GM18498 (cell line): ENCODE results near the gene NRIP1.
A peak's percentile ranks its signal among the peaks of the same experiment; 100 is the strongest.

ENCODE experiments used
- ATAC-seq: cut with Tn5 transposase; IDR thresholded peaks from one replicate; pipeline ENCODE4 v1.9.1; 2021; ENCODE audit warnings: mild to moderate bottlenecking, moderate library complexity; ENCODE audit not compliant: unreplicated experiment

The NRIP1 gene, protein sequence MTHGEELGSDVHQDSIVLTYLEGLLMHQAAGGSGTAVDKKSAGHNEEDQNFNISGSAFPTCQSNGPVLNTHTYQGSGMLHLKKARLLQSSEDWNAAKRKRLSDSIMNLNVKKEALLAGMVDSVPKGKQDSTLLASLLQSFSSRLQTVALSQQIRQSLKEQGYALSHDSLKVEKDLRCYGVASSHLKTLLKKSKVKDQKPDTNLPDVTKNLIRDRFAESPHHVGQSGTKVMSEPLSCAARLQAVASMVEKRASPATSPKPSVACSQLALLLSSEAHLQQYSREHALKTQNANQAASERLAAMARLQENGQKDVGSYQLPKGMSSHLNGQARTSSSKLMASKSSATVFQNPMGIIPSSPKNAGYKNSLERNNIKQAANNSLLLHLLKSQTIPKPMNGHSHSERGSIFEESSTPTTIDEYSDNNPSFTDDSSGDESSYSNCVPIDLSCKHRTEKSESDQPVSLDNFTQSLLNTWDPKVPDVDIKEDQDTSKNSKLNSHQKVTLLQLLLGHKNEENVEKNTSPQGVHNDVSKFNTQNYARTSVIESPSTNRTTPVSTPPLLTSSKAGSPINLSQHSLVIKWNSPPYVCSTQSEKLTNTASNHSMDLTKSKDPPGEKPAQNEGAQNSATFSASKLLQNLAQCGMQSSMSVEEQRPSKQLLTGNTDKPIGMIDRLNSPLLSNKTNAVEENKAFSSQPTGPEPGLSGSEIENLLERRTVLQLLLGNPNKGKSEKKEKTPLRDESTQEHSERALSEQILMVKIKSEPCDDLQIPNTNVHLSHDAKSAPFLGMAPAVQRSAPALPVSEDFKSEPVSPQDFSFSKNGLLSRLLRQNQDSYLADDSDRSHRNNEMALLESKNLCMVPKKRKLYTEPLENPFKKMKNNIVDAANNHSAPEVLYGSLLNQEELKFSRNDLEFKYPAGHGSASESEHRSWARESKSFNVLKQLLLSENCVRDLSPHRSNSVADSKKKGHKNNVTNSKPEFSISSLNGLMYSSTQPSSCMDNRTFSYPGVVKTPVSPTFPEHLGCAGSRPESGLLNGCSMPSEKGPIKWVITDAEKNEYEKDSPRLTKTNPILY (N-terminal part only)

GRCh38 chr21:15064576-15065391, at the start of gene NRIP1:
TSS of gene NRIP1 (minus strand) at chr21:15065000. CDS start at chr21:14968192, 96,808 bp downstream.
- ATAC-seq, result peak; percentile 88

DNA sequence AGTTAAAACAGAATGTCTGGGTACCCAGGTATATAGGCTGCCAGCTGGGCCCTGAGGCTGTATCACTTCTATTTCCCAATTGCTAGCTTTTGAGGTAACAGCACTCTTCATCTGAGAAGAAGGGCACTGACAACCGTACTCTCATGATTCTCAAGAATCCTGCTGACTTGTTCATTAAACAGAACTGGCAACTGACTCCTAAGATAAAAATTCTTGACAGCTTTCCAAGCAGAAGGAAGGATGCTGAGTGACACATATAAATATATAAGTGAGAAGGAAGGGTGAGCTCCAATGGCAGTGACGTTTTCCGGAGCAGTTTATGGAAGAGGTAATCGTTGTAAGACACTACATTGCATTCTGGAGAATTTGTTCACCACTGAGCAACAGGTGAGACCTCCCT, 48.1 kb upstream of the NRIP1 start:
- ATAC-seq, result no peak

GRCh38 chr21:15108801-15109200, 44.0 kb upstream of the NRIP1 start:
- no peak for ATAC-seq

- no peak for ATAC-seq
Measured at GRCh38 chr21:15104470-15104869, 39.7 kb upstream of the NRIP1 start.

- no peak for ATAC-seq
Measured at GRCh38 chr21:15098908-15099307, 34.1 kb upstream of the NRIP1 start.

GRCh38 chr21:15098181-15098580, 33.4 kb upstream of the NRIP1 start:
- no peak for ATAC-seq

DNA sequence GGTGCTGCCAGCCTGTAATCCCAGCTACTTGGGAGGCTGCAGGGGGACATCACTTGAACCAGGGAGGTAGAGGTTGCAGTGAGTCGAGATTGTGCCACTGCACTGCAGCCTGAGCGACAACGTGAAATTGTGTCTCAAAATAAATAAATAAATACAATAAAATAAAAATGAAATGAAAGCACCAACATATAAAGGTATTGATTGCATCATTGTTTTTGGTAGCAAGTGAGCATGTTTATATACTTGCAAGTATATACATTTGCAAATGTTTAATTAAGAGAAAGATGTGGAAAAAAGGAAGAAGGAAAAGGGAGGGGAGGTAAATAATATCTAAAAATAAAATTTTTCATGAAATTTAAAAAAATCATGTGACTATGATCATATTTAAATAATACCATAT, 32.8 kb upstream of the NRIP1 start:
- ATAC-seq, result no peak

DNA sequence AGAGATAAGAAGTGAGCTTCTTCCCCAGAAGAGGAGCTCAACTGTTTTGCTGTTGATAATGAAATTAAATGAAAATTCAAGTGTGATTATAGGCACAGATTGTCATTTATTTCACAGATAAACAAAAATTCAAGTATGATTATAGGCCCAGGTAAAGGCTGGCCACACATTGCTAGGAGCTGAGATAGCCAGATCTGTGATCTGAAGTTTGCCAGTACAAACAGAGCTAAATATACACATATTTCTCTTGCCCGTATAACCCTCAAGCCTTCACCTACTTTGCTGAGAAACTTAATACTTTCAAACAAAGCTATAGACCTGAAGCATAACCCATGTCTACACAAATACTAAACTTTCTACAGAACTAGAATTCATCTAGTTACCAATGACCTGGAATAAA, 31.3 kb upstream of the NRIP1 start:
- no peak for ATAC-seq

DNA sequence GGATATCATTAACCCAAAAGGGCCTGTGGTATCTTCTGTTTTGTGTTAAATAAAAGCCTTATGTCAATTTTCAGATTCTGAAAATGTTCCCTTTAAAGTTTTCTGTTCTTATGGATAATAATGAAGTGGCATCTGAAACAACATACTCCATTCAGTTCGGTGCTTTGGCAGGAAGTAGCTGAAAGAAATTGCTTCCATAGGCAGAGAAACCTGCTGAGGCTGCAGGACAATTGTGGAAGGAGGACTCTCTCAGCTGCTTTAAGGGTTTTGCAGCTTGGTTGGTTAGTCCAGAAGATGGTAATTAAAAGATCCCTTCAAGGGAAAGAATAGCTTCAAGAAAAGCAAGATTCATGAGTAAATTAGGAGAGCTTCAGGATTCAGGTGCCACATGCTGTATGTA, 30.5 kb upstream of the NRIP1 start:
- no peak for ATAC-seq

DNA sequence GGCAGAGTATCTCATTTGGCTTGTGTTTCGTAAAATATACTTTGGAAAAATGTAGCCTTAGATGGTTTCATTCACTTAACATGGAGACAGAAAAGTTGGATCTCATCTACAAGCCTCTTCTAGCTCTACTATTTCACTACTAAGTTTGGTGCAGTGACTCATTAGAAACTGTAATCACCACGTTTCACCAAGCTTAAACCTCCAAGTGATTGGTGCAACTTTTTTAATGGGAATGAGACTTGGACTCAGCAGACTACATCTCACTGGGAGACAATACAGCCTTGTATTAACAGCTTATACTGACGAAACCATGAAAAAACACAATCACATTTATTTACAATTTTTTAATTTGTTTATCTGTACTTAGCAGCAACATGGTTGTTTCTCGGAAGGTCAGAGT, 29.9 kb upstream of the NRIP1 start:
- ATAC-seq, result no peak

- no peak for ATAC-seq
Measured at GRCh38 chr21:15093216-15093615, 28.4 kb upstream of the NRIP1 start.

DNA sequence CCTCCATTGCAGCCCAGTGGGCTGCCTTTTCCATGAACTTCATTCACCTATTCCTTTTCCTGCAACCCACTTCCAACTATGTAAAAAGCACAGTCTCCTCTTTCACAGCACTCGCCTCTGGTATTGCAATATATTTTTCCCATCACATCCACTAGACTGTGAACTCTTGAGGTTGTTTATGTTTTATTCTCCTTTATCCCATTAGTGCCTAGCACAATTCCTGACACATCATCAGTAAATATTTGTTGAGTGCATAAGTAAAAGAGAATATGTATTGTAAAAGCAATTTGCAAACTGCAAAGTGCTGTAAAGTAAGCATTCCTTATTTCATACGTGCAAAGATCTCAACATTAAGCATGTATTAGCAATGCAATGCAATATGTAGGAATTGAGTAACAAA, 27.9 kb upstream of the NRIP1 start:
- ATAC-seq, result no peak

- ATAC-seq, result no peak
Measured at GRCh38 chr21:15090390-15090789, 25.6 kb upstream of the NRIP1 start.

DNA sequence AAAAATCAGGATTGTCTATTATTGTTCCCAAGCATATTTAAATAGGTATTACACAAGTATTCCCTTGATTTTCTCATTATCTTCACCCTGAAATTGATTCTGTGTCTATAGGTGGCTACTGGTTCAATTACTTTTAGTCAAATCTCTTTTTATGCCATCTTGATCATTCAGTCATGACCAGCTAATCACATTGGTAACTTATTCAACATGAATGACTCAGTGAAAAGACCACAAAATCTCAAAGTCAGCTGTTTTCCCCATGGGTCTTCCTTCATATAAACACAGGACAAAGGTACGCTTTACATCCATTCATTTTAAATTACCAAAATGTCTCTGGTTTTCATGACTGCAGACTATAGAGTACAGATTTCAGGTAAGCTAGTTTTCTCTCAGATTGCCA, 23.7 kb upstream of the NRIP1 start:
- ATAC-seq, result no peak

DNA sequence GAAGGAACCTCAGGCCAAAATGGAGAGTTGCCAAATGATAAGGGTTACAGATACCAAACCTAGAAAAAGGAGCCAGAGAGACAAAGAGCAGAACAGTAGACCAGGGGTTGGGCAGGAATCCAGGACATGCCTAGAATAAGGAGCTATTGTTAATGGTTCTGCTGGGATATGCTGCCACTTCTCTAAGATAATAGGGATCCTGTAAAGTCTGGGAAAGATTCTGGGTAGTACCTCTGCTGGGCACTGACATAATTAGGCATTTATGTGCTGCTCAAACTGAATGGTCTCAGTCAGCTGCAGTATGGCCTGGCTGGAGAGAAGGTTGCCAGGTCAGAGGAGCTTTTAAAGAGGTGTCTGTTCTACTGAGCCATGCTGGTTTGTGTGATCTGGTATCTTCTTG, 19.9 kb upstream of the NRIP1 start:
- no peak for ATAC-seq

DNA sequence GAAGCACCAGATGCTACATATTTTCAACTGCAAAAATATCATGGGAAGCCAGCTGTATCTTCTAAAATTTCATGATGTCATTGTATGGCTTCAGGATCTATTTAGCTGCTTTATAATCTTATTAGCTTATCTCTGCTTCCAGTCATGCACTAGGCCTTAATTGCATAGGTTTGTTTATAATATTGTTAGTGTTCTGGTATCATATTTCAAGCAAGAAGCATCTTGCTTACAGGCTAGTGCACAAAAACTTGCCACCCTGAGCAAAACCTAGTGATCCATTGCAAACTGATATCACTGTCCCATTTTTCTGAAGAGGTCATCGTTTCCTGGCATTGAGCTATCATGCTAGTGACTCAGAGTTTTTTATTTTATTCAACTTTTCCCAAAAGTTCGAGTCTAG, 15.7 kb upstream of the NRIP1 start:
- no peak for ATAC-seq

- ATAC-seq, result no peak
Measured at GRCh38 chr21:15079269-15079668, 14.5 kb upstream of the NRIP1 start.

- no peak for ATAC-seq
Measured at GRCh38 chr21:15078180-15078579, 13.4 kb upstream of the NRIP1 start.

DNA sequence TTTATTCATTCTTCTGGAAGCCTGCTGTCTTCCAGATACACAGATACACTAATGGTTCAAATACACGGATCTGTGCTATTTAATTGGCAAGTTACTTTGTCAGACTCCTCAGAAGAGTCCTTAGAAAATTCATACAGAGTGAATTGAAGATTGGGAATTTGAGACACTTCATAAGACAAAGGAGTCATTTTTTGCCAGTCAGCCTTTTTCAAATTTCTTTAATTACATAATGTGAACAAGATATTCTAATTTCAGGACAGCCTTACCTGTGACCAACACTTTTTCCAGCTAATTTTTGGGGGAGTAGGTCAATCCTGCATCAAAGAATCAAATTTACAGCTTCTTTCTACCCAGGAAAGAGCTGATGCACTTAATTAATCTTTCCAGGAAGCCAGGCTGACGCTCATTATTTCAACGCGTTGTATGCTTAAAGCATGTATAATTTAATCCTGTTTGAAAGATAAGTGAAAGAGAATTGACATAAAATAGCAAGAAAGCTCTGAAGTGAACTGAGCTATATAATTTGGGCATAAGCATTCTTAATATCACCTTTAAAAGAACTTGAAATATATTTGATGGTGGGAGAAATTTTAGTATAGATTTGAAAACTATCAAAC, 12.8 kb upstream of the NRIP1 start:
- ATAC-seq, result no peak

GRCh38 chr21:15076730-15077129, 11.9 kb upstream of the NRIP1 start:
- no peak for ATAC-seq
